Cardiac septum (tissue), 1 donor: ENCODE measurements around the gene CBFA2T2. TPM values are rescaled to one million over a fixed set of nuclear protein-coding genes. Genes with fewer than 3 reads are reported as not detected.
"Not testable (repeated sequence)": the region's sequence is repeated elsewhere in the genome, so short reads cannot be mapped to it uniquely, and the experiment has no call there.

Experiments
- DNase-seq: peaks from one replicate; pipeline ENCODE4 v3.0.0-alpha.2; 2020; ENCODE audit warnings: low spot score
- intact Hi-C: fragments of 100-400 bp; cut with DNase I; formaldehyde crosslinking; loops from one replicate; pipeline ENCODE4 v1.14.0; 2022
- total RNA-seq: library from RNA; stranded (reverse); fragmentation: NEBNext Ultra II Directional; extraction: Animal tissue kit (Norgen Biotek cat#: 25700); gene quantifications from one replicate; pipeline ENCODE4 v1.2.1, GENCODE V29; 2021
- donor health status: DM: no; HTN: no; CAD: no.

CBFA2T2 gene
- total RNA-seq, 1 donor from 2014 or later = 11.2 TPM

DNA sequence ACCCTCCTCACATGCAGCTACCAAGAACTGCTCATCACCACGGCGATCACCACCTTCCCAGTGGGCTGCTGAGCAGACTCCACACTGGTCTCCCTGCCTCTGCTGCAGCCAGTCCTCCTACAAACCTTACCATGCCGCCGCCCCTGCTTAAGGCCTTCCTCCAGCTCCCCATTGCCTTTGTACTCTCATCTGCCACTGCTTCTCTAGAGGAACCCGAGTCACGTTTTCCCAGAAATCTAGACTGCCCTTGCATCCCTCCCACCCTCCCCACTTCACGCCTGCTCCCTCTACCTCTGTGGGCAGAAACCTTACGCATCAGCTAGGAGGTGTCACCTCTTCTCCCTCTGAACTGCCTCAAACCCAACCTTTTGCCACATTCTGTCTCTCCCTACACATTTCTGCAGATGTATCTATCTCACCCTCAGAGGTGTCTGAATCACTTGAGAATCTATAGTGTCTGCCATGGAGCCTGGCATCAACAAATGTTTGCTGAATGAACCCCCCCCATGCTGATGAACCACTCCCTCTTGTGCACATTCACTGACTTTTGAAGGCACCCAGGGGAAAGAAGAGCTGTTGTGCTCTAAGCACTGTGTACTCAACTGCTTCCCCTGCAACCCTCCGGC is 191.9 kb downstream of the CBFA2T2 start:
- intact Hi-C loops = loop anchor here (10.0 kb wide), 1 partner anchor 313 kb away; the partner anchor contains the start of gene RALY
- no peak for DNase-seq

DNA sequence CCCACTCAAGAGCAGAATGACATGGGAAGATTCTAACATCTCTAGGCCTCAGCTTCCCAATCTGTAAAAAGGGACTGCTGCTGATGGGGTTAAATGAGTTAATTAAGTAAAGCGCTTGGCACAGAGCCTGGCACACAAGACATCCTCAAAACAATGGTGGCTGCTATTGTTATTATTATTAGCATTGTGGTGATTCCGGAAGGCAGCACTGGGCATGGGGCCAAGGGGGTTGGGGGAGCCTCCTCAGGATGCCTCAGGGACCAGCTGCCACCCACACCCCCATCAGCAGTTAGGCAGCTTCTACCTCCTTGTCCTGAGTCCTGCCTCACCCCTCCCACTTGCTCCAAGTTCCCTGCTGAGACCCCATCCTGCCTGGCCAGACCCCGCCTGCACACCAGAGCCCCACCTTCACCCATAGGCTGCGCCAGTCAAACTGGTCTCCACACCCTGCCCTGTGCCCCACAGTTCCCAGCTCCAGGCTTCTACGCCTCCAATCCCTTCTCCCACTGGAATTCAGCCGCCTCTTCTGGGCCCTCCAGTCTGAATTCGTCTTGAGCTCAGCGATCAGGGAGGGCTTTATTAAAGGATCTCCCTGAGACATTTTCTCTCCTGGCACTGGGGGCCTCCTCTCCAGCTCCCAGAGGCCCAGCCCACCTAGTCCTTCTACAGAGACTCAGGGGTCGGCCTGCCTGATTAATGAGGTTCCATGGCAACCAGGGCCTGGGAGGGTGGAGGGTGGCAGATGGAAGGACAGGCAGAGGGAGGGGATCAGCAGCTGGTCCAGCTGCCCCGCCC is 194.8 kb downstream of the CBFA2T2 start:
- intact Hi-C loops = loop anchor here (10.0 kb wide), 1 partner anchor 310 kb away; the partner anchor contains the start of gene RALY
- DNase-seq = no peak

DNA sequence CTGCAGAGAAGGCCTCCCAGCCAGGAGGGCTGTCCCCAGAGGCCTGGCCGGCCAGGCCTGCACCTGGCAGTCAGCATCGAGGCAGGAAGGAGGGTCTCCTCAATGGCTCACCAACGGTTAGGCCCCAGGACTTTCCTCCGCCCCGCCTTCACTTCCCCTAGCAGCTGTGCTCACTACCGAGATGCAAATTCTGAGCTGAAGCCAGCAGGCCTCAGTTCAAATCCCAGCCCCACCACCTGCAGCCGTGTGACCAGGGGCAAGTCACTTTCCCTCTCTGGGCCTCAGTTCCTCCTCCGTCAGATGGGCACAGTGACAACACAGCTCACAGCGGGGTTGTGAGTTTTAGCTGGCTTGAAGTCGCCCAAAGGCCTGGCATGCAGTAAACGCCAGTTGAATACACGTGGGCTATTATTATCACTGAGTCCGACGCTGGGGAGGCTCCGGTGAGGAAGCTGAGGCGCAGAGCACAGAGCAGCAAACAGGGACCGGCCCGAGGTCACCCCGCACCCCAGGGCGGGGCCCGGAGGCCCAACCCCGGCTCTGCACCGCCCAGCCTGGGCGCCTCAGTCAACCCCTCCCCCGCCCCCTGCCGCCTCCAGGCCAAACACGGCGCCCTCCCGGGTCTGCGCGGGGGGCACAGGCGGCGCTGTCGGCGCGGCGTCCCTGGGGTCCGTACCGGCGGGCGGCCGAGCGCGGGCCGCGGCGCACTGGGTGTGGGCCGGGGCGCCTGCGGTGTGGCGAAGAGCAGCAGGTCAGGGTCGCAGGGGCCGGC is 195.6 kb downstream of the CBFA2T2 start:
- intact Hi-C loops = loop anchor here (10.0 kb wide), 1 partner anchor 309 kb away; the partner anchor contains the start of gene RALY
- no peak for DNase-seq

DNA sequence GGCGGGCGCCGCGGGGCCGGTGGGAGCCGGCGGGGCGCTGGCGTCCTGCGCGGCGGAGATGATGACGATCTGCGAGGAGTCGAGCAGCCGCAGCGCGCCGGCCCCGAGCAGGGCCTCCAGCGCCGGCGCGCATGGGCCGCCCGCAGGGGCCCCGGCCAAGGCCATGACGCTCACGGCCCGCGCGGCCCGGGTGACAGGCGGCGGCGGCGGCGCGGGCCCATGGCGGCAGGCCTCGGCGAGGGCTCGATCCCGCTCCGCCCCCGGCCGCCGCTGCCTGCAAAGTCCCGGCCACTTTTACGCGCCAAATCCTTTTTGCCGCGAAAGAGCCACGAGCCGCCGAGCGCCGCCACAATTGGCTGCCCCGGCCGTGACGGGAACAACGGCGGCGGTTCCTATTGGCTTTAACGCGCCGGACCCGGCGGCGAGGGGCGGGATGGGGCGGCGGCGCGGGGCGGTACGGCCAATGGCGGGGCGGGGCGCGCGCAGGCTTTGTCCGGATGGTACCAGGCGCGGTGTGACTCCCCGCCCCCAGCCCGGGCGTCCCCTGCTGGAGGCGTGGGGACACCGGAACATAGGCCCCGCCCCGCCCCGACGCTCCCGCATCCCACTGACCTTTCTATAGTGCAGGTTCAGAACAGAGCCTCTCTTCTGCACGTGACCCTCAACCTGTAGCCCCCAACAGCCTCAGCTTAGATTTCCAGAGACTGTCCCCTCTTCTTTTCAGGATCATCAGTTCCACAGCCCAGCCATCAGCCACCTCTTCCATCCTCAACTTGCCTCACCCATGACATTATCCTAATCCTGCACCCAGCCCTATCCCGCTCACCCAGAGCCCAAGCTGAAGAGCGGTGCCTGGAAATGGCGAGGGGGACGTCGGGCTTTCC is 196.4 kb downstream of the CBFA2T2 start, which contains the start of gene E2F1:
Gene E2F1 (minus strand): TSS at position 286 of the 884 bp plus-strand sequence. CDS start 121 bp downstream, at position 165.
- peak; percentile 98 for DNase-seq
- intact Hi-C loops = loop anchor here (10.0 kb wide), 1 partner anchor 308 kb away; the partner anchor contains the start of gene RALY

DNA sequence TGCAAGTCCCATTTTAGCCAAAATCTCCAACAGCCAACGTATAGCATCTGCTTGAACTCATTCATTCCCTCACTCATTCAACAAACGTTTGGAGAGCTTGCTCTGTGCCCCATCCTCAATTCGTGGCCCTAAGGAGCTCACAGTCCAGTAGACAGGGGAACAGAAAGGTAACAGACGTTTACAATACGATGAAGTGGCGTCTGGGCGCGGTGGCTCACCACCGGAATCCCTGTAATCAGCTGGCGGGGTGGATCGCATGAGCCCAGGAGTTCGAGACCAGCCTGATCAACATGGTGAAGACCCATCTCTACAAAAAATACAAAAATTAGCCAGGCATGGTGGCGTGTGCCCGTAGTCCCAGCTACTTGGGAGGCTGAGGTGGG is 197.1 kb downstream of the CBFA2T2 start:
- no peak for DNase-seq
- intact Hi-C loops = loop anchor here (10.0 kb wide), 1 partner anchor 308 kb away; the partner anchor contains the start of gene RALY

DNA sequence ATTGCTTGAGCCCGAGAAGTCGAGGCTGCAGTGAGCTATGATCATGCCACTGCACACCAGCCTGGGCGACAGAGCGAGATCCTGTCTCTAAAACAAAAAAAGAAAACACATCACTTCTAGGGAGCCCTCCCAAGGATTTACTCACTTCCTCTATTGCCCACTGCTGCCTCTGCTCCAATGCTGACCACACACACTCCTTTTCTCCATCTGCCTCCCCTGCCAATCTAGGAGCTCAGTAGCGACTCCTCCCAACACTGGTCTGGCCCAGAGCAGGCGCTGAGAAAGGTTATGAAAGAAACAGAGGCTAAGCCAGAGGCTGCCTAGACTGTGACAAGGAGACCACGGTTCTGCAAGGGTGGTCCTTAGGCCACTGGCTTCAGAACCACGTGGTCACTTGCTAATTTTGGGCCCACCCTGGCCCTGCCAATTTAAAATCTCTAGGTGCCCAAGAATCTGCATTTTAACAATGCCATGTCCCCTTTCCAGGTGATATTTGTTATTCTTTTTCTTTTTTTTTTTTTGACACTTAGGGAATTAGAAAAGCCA is 197.5 kb downstream of the CBFA2T2 start:
- intact Hi-C loops = loop anchor here (10.0 kb wide), 1 partner anchor 307 kb away; the partner anchor contains the start of gene RALY
- DNase-seq = no peak

DNA sequence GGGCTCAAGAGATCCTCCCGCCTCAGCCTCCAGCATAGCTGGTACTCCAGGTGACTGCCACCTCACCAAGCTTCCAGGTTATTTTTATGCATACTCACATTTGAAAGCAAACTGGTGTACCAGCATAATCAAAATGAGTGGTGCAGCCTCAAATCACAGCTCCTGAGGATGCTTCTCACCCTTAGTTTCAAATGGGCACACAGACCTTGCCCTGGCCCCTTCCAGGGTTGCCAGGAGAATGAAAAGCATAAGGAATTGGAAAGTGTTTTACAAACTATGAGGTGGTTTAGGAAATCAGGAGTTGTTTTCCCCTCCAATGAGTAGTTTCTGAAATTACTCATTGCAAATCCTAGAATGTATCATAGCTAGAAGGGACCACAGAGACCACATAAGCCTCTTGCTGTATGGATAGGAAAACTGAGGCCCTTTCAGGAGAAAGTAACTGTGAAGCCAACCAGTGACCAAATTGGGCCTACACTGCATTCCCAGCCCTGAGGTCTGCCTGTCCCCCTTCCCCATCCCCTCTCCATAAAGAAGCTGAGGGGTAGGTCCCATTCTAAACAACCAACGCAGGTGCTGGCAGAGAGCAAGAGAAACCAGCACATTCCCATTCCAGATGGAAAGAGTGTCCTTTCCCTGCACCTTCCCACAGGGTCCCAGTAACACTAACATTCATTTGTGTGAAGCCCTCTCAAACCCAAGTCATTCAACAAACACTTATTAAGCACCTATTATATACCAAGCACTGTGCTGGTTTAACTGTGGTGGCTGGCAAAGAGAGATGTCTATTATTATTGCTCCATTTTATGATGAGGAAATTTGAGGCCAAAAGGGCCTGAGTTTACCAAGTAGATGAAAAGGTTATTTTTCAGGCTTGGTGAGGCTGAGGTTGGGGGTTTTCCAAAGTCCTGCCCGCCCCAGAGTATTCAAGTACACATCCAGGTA is 198.4 kb downstream of the CBFA2T2 start:
- intact Hi-C loops = loop anchor here (10.0 kb wide), 1 partner anchor 307 kb away; the partner anchor contains the start of gene RALY
- DNase-seq = no peak

DNA sequence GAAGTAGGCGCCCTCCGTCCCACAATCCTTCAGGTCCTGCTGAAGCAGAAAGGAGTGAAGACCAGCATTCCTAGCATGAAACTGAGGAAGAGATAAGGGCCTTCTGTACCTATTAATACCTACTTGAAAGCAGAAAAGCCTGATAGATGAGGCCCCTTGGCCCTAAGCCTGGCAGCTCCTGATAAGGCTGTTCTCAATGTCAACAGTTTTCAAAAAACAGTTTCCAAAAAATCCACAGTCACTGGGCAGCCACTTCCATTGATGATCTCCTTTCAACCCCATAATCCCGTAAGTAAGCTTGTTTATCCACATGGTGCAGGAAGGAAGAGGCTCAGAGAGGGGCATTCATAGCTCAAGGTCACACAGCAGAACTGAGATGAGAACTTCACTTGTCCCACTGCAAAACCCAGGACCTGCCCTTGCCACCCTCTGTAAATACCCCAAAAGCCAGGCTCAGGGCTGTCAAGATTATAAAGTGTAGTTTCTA is 199.1 kb downstream of the CBFA2T2 start:
- intact Hi-C loops = loop anchor here (10.0 kb wide), 1 partner anchor 306 kb away; the partner anchor contains the start of gene RALY
- DNase-seq = no peak

DNA sequence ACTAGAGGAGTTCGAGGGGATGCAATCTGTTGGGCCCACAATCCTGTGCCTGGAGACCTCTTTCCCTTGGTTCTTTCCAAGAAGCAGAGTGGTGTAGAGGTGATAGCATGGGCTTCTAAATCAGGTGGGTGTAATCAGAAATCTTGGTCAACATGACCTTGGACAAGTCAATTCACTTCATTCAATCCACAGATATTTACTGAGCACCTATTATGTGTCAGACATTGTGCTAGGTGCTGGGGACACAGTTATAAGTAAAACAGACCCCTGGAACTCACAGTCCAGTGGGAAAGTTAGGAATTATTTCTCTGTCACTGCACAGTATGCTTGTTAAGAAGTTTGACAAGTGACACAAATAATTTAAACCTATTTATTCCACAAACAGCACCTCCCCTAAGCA is 199.6 kb downstream of the CBFA2T2 start:
- intact Hi-C loops = loop anchor here (10.0 kb wide), 1 partner anchor 305 kb away; the partner anchor contains the start of gene RALY
- no peak for DNase-seq

DNA sequence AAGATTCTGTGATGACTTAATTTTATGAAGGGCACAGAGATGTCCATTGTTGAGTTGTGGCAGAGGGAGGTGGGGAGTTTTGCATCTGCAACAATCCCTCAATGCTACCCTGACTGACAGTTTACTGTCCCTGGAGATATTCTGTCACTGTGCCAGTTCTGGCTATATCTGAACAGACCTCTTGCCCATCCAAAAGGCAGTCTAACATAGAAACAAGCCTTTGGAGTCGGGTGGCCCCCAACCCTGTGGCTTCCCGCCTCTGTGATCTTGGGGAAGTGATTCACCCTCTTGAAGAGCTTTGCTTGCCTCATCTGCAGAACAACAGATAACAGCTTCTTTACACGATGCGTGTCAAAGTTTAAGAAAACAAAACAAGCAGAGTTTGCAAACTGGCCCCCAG is 200.1 kb downstream of the CBFA2T2 start:
- intact Hi-C loops = loop anchor here (10.0 kb wide), 1 partner anchor 305 kb away; the partner anchor contains the start of gene RALY

DNA sequence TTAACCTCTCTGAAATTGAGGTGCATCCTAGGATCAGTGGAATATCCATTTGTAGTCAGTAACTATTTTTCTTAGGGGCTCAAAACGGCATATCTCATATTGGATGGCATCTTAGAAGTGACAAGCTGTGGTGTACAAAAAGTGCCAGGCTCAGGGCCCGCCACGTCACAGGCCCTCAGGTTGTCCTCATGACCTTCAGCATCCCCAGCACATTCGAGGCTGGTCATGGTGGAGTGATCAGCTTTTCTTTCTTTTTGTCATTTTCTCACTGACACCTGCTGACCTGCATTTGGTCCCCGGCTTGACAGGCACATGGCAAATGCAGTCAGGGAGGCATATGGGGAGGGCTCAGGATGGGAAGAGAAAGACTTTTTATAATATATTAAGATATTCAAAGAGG is 203.4 kb downstream of the CBFA2T2 start:
- intact Hi-C loops = no loop called here
- DNase-seq = no peak

More for the DNA sequence above, 200.1 kb downstream of the CBFA2T2 start:
- no peak for DNase-seq

DNA sequence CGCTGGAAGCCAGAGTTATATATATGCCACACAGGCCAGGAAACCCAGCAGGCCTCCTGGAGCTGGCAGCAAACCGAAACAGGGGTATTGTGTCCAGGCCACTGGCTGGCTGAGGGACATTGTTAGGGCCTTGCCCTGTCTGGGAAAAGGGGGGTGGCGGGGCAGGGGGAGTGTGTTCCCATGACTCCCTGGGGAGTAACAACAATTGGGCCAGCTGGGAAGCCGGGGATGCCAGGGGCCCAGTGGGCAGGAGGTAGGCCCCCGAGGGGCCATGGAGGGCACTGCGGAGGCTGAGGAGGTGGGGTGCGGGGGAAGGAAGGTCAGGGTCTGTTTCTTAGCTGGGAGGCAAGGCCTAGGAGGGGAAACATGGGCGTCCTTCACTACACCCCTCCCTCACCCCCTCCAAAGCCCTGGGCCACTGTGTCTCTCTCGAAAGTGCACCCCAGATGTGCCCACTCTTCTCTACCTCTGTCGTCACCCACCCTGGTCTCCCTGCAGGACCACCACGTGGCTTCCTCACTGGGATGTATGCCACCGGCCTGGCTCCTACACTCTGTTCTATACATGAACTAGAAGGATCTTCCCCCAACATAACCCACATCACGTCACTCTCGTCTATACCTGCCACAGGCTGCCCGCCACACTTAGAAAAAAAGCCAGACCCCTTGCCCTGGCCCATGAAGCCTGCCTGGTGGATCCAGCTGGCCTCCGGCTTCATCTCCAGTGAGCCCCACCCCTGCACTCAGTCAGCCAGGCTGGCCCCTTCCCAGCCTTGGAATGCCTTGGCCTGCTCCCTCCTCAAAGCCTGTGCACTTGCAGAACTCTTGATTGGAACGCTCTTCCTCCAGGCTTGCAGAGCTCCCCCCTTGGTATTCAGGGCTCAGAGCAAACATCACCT is 204.1 kb downstream of the CBFA2T2 start:
- no peak for DNase-seq

DNA sequence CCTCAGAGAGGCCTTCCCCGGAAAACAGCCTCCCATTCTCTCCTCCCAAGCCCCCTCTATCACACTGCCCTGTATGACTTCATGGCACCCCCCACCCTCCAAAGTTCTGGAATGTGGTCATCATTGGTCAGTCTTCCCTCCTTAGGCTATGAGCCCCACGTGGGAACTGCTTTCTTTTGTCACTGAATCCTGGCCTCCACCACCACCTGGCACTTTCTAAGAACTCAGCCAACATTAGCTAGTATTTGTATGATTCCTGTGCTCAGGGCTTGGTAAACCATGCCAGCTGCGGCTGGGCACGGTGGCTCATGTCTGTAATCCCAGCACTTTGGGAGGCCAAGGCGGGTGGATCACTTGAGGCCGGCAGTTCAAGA is 204.7 kb downstream of the CBFA2T2 start:
- intact Hi-C loops = no loop called here
- DNase-seq = no peak

More for the DNA sequence above, 204.1 kb downstream of the CBFA2T2 start:
- intact Hi-C loops = no loop called here

DNA sequence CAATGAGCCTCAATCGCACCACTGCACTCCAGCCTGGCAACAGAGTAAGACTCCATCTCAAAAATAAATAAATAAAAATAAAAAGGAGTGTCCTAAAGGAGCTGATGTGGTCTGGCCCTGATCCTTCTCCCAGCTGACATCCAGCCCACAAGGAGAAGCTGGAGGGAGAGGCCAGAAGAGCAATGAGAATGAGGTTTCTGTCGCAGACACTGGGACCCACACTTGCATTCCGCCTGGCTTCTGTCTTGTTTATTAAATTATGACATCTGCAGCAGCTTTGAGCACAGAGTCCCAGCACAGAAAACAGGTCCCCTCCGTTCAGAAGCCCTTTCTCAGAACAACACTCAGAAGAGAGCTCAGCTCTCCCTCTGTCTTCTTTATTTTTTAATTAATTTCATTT is 206.6 kb downstream of the CBFA2T2 start:
- intact Hi-C loops = no loop called here
- DNase-seq = no peak

DNA sequence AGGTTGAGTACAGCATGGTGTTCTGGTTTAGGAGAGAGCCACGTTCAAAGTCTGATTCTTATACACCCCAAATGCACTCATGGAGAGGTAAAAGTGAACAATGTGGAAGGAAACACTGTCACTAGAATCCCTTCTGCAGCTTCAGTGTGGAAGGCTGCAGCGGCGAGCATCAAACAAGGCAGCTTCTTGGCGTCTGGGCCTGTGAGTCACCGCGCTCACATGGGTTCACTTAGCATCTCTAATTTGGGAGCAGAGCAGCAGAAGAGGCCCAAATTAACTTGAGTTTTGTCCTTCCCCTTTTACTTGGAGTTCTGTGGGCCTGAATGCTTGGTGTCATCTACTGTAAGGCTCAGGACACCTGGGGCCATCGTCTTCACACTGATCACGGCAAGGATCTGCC is 207.2 kb downstream of the CBFA2T2 start:
- no peak for DNase-seq

DNA sequence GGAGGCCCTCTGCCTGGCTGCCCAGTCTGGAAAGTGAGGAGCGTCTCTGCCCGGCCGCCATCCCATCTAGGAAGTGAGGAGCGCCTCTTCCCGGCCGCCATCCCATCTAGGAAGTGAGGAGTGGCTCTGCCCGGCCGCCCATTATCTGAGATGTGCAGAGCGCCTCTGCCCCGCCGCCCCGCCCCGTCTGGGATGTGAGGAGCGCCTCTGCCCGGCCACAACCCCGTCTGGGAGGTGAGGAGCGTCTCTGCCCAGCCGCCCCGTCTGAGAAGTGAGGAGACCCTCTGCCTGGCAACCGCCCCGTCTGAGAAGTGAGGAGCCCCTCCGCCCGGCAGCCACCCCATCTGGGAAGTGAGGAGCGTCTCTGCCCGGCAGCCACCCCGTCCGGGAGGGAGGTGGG is 209.1 kb downstream of the CBFA2T2 start:
- intact Hi-C loops, DNase-seq: not testable (repeated sequence)

More for the DNA sequence above, 207.2 kb downstream of the CBFA2T2 start:
- intact Hi-C loops = no loop called here
